Islet precursor cell (in vitro differentiated cells): Measurements from ENCODE around the gene CAPN1.
A peak's percentile ranks its signal among the peaks of the same experiment; 100 is the strongest.
"Not testable (repeated sequence)": the region's sequence is repeated elsewhere in the genome, so short reads cannot be mapped to it uniquely, and the experiment has no call there.

Experiments used
- DNase-seq: peaks from one replicate; pipeline ENCODE4 v3.0.0-alpha.2; 2018

The CAPN1 gene

GRCh38 chr11:65181569-65182257 is at the start of gene CAPN1:
TSS of gene CAPN1 (plus strand) at chr11:65181928. CDS start at chr11:65182702, 774 bp downstream.
- peak; percentile 96 for DNase-seq

GRCh38 chr11:65132238-65132987 is 49.3 kb upstream of the CAPN1 start:
- no peak for DNase-seq

- DNase-seq, result peak; percentile 88
Observed at GRCh38 chr11:65132988-65133700, 48.6 kb upstream of the CAPN1 start.

DNA sequence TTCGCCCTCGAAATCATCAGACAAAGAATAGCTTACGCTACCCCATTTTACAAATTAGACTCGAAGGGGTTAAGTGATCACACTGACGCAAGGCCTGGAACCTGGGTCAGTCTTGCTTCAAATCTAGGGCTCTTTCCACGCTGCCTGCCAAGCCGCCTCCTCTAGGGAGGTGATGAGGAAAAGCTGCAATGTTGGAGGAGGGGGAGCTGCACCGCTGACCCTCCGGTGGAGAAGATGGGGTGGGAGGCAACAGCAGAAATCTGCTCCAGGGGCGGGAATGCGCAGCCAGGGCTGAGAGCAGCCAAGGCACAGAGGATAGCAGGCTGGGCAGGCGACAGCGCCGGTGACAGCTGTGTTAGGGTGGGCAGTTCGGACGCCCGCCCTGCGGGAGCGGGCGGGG is 48.0 kb upstream of the CAPN1 start:
- no peak for DNase-seq

DNA sequence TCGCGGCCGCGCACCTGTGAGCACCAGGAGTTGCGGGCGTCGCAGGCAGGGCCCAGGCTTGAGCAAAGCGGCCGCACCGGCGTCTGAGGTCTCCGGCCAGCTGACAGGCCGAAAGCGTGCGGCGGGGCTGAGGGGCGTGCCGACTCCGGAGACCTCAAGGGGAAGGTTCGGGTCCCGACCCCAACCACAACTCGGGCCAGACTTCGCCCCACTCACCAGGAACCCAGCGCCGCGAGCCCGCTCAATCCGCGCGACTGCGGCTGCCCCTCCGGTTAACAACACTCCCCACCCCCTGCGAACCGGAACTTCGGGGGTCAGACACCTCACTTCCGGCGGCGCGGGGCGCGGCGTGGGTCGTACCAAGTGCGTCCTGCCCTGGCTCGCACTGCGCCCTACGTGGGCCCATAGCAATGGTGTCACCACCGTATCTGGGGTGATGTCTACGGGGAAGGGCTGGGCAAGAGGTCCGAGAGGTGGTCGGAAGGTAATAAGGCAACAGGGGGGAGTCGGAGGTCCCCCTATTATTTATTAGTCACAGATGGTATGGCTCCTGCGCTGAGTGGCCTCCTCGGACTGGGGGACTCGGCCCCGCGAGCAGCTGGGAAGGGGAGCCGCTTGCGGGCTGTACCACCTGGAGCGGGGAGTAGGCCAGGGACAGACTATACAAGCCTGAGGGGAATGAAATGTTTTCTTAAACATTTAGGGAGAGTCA is 47.3 kb upstream of the CAPN1 start, which contains the start of gene SYVN1:
TSS of gene SYVN1 (minus strand) at position 280 of the 712 bp plus-strand sequence. CDS start 918 bp downstream, outside the sequence.
- peak; percentile 93 for DNase-seq

GRCh38 chr11:65134952-65135632 is 46.6 kb upstream of the CAPN1 start:
- DNase-seq, result peak; percentile 98

- peak; percentile 8 for DNase-seq
Observed at GRCh38 chr11:65135633-65136145, 46.0 kb upstream of the CAPN1 start.

DNA sequence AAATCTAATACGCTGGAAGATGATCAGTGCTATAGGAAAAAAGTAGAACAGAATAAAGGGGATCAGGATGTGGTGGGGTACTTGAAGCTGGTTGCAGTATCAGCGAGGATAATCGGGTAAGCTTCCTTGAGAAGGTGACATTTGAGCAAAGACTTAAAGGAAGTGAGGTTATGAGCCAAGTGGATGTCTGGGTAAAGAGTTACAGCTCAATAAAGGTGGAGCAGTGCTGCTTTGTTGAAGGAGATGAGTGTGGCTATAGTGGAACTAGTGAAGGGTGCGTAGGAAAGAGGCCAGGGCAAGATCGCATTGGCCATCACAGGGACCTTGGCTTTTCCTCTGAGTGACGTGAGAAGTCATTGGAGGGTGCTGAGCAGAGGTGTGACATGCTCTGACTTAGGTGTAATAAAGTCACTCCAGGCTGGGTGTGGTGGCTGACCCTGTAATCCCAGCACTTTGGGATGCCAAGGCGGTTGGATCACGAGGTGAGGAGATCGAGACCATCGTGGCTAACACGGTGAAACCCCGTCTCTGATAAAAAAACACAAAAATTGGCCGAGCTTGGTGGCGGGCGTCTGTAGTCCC is 45.1 kb upstream of the CAPN1 start:
- DNase-seq, result peak; percentile 29

DNA sequence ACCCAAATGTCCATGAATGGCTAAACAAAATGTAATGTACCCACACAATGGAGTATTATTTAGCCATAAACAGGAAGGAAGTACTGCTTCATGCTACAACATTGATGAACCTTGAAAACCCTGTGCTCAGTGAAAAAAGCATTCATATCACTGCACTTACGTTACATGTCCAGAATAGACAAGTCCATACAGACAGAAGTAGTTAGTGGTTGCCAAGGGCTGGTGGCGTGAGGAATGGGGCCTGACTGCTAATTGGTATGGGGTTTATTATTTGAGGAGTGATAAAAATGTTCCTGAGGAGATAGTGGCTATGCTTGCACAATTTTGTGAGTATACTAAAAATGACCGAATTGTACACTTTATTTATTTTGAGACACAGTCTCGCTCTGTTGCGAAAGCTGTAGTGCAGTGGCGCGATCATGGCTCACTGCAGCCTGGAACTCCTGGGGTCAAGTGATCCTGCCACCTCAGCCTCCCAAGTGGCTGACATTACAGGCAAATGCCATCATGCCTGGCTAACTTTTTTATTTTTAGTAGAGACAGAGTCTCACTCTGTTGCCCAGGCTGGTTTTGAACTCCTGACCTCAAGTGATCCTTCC is 39.7 kb upstream of the CAPN1 start:
- no peak for DNase-seq

- DNase-seq, result no peak
Observed at GRCh38 chr11:65147352-65148075, 34.2 kb upstream of the CAPN1 start.

GRCh38 chr11:65148657-65149056 is 33.1 kb upstream of the CAPN1 start:
- DNase-seq, result no peak

- not testable (repeated sequence) for DNase-seq
Observed at GRCh38 chr11:65150131-65150508, 31.6 kb upstream of the CAPN1 start.

DNA sequence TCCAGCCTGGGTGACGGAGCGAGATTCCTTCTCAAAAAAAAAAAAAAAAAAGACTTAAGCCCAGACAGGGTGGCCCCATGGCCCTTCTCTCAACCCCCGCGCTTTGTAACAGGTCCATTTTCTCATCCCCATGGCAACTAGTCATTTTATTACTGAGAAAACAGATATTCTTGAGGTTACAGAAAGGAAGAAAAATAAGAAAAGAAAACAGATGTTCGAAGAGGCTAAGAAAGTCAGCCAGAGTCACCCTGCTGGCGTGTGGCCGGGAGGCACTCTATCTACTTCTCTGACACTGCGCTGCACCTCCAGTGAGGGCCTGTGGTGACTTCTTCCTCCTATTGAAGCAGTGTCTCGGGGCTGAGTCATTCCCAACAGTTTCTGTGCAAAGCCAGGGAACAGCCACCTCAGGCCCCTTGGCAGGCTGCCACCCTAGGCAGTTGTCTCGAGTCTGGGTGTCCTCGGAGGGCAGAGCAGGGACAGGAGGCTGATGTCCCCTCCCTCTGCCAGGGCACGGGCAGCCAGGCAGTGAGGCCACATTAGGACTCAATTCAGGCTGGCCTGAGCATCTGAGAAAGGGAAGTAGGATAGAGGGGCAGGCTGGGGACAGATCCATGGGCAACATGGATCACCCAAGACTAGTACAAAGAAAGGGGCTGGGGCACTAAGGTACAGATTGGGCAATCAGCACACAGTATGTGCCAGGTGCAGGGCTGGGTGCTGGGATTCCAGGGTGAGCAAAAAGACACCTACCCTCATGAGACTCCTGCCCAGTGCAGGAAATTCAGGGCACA is 31.0 kb upstream of the CAPN1 start:
- peak; percentile 75 for DNase-seq

- DNase-seq, result no peak
Observed at GRCh38 chr11:65151331-65151899, 30.3 kb upstream of the CAPN1 start.

DNA sequence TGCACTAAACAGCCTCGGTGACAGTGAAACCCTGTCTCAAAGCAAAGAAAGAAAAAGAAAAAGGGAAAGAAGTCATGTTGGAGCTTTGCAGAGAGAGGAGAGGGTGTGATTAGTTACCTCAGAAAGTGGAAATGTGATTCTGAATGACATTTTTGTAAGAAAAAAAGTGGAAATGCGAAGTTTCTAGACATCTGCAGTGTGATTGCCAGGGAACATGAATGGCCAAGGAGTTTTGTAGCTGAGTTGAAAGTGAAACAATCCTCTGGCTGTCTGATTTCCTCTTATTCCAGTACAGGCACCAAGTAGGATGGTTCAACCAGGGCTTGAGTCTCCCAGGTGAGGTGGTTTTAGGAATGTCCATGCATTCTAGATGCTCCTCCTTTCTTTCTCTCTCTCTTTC is 29.6 kb upstream of the CAPN1 start:
- no peak for DNase-seq

DNA sequence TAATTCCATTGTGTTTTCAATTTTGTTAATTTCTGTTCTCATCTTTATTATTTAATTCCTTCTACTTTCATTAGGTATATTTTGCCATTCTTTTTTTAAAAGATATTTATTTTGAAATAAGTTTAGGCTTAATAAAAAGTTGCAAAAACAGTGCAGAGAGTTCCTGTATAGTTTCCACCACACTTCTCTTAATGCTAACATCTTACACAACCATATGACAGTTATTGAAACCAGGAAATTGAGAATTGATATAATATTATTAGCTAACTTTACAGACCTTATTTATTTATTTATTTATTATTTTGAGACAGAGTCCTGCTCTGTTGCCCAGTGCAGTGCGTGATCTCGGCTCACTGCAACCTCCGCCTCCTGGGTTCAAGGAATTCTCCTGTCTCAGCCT is 25.5 kb upstream of the CAPN1 start:
- DNase-seq, result no peak

GRCh38 chr11:65156926-65157325 is 24.8 kb upstream of the CAPN1 start:
- DNase-seq, result no peak

DNA sequence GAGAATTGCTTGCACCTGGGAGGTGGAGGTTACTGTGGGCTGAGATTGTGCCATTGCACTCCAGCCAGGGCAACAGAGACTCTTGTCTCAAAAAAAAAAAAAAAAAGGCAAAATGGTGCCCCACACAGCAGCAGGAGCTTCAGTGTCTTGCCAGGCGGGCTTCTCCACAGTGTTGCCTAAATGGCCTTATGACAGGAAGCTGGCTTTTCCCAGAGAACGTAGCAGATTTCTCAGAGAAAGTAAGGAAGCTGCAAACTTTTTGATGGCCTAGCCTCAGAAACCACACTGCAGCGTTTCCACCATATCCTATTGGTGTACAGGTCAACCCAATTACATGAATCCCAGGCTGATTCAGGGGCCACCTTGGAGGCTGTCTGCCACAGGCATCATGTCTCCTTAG is 24.4 kb upstream of the CAPN1 start:
- DNase-seq, result no peak

DNA sequence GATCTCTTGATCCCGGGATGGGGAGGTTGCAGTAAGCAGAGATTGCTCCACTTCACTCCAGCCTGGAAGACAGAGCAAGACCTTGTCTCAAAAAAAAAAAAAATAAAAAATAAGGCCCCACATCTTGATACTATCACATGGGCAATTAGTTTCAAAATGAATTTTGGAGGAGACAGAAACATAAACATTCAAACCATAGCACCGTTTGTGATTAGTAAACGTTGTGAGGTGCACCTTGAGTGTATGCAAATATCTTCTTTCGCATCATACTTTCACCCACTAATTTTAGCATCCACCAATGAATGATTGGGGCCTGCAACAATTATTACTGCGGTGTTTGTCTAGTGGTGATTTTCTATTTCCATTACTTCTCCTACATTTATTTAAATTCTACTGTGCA is 22.7 kb upstream of the CAPN1 start:
- no peak for DNase-seq
